ENCODE data around the gene IL1B.
"Not testable (repeated sequence)": the region's sequence is repeated elsewhere in the genome, so short reads cannot be mapped to it uniquely, and the experiment has no call there.

Gene IL1B

DNA sequence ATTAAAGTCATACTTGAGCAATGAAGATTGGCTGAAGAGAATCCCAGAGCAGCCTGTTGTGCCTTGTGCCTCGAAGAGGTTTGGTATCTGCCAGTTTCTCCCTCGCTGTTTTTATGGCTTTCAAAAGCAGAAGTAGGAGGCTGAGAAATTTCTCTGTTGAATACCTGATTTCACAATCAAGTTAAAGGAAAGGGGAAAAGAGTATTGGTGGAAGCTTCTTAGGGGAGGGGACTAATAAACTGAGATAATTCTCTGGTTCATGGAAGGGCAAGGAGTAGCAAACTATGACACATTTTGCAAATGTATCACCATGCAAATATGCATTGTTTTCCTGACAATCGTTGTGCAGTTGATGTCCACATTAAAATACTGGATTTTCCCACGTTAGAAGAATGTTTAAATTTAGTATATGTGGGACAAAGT lies at the start of gene IL1B:
Gene IL1B, minus strand, starts transcription at position 85 of the 423 bp plus-strand sequence. CDS start 550 bp downstream, outside the sequence.
- no peak for DNase-seq (ENCODE audit: low read depth)

GRCh38 chr2:112886291-112886690 lies 49.7 kb upstream of the IL1B start:
- DNase-seq (ENCODE audit: low read depth): no peak

- DNase-seq (ENCODE audit: low read depth): no peak
These were observed 48.9 kb upstream of the IL1B start for GRCh38 chr2:112885506-112885902.

DNA sequence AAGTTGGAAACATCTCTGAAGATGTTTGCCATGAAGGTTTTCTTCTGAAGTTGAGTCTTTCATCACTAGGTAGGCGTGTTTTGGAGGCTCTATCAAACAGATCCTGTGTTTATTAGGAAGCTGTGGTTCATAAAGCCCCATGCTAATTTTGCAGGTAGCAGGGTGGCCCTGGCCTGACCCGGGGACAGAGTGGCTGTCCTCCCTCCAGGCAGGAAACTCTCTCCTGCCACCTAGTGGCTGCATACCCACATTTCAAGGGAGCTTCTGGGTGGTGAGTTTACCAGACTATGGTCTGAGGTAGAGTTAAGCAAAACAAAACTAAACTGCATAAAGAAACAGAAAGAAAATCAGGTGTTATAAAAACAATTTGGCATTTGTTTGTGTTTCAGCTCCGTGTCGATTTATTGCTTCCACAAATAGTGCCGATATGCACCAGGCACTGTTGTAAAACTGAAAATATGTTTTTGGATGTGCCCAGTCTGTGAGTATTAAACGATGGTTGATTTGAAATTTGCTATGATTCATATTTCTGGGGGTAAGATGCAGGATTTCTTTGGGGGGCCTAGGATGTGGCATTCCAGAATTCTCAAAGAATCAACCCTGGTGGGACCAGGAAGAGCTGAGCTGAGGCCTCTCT lies 48.4 kb upstream of the IL1B start:
- peak; percentile 52 for DNase-seq (ENCODE audit: low read depth)

DNA sequence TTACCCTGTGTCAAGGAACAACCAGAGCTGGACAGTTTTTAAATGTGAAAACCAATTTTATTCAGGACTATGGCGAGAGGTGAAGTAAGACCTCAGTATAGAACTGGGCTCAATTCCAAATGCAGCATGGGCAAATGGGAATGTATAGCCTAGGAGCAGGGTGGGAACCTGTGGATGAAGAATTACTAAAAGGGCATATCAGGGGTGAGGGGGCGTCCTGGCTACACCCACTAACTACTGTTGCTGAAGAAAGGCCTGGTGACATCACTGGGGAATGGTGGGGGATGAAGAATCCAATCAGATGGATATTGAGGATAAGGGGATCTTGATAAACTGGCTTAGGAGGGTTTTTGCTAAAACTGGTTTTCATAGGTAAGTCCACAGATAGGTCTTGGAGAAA lies 47.1 kb upstream of the IL1B start:
- no peak for DNase-seq (ENCODE audit: low read depth)

GRCh38 chr2:112881217-112881985 lies 44.8 kb upstream of the IL1B start:
- no peak for DNase-seq (ENCODE audit: low read depth)

DNA sequence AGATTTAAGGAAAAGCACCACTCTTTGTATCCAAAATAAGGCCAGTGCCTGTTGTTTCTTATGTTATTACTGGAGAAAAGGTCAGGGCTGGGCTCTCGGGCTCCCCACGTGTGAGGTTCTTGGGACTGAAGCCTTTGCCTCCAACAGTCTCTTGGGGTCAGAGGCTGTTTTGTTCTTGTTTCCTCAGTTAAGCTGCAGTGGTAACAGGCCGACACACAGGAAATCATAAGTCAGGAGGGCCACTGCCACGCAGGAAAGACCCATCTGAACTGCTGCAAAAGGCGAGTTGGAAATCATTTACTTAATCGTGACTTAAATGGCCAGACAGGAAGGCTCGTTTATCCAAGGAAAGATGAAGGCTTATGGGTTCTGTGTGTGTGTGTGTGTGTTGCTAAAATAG lies 44.1 kb upstream of the IL1B start:
- DNase-seq (ENCODE audit: low read depth): no peak

- no peak for DNase-seq (ENCODE audit: low read depth)
These were observed 43.5 kb upstream of the IL1B start for GRCh38 chr2:112880091-112880531.

- no peak for DNase-seq (ENCODE audit: low read depth)
These were observed 43.0 kb upstream of the IL1B start for GRCh38 chr2:112879491-112880041.

DNA sequence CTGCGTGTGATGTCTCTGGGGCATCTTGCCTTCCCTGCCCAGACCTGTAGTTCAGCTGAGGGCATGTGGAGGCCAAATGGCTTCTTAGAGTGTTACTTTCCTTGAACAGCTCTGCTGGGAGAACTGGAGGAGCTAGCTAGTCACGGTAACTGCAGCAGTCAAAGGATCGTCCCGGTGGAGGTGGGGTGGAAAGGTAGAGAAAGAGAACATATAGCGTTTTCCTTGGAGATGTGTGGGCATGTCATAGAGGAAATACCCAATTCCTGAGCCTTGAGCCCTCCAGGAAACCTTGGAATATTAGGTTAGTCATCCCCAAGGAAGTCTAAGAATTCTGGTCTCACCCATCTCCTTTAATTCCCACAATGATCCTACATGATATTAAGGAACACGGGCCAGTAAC lies 40.8 kb upstream of the IL1B start:
- no peak for DNase-seq (ENCODE audit: low read depth)

GRCh38 chr2:112876971-112877361 lies 40.4 kb upstream of the IL1B start:
- DNase-seq (ENCODE audit: low read depth): no peak

GRCh38 chr2:112876257-112876970 lies 39.8 kb upstream of the IL1B start:
- no peak for DNase-seq (ENCODE audit: low read depth)

- DNase-seq (ENCODE audit: low read depth): no peak
These were observed 34.6 kb upstream of the IL1B start for GRCh38 chr2:112870841-112871835.

- DNase-seq (ENCODE audit: low read depth): no peak
These were observed 32.8 kb upstream of the IL1B start for GRCh38 chr2:112869258-112869842.

DNA sequence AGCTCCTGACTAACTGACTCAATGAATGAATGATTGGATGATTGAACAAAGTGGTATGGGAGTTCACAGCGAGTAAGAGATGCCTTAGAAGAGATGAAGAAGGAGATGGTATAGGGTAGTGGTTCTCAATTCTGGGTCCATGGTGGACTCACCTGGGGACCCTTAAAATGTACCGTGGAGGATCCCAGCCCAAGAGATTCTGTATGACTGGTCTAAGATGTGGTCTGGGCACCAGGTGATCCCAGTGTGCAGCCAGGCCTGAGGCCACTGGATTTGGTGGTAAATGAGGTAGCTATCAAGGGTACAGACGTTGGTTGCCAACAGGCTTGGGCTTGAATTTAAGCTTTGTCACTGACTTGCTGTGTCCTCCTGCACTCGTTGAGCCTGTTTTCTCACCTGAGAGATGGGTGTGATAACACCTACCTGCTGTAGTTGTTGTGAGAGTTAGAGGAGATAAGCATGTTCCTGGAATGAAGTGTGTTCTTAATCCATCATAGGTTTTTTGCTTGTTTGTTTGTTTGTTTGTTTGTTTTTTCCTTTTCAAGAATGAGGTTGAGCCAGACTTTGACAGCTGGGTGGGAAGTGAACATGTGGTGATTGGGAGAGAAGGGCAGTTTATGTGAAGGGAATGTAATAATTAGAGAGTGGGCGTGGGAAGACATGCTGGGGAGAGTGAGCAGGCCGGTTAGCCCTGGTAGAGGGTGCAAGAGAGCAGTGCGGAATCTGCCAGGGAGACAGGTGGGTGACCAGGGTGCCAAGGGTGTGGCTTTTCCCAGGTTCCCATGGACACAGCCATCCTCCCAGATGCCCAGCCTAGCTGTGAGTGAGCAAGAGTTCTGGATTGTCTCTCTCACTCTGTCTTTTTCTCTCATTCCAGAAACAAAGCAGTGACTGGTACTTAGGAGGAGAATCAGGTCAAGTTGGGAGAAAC lies 31.4 kb upstream of the IL1B start:
- no peak for DNase-seq (ENCODE audit: low read depth)

GRCh38 chr2:112866128-112866835 lies 29.7 kb upstream of the IL1B start:
- no peak for DNase-seq (ENCODE audit: low read depth)

- no peak for DNase-seq (ENCODE audit: low read depth)
These were observed 27.5 kb upstream of the IL1B start for GRCh38 chr2:112864072-112864471.

DNA sequence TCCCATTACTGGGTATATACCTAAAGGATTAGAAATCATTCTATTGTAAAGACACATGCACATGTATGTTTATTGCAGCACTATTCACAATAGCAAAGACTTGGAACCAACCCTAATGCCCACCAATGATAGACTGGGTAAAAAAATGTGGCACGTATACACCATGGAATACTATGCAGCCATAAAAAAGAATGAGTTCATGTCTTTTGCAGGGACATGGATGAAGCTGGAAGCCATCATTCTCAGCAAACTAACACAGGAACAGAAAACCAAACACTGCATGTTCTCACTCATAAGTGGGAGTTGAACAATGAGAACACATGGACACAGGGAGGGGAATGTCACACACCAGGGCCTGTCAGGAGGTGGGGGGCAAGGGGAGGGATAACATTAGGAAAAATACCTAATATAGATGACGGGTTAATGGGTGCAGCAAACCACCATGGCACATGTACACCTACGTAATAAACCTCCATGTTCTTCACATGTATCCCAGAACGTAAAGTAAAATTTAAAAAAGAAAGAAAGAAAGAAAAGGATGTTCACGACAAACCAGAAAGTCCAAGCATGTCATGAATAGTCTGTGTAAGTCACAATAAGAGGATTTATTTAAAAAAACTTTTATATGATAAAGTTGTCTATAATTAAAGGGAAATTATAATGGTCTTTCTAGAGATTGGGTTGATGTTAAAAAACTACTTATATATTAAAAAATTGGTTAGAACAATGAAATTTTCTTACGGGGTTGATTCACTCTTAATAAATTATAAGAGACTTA lies 23.0 kb upstream of the IL1B start:
- not testable (repeated sequence) for DNase-seq (ENCODE audit: low read depth)

Data from stimulated activated CD8-positive, alpha-beta memory T cell treated with anti-CD3 and anti-CD28 coated beads, Interleukin-7, amount 100 ng/mL, for 24 hours (primary cell).